ENCODE measurements around the gene ACOD1.
"Not testable (repeated sequence)": the region's sequence is repeated elsewhere in the genome, so short reads cannot be mapped to it uniquely, and the experiment has no call there.

ACOD1 gene

GRCh38 chr13:76954538-76954937, 6.2 kb downstream of the ACOD1 start:
- DNase-seq = no peak

GRCh38 chr13:76955193-76955592, 6.9 kb downstream of the ACOD1 start:
- DNase-seq = no peak

- DNase-seq = no peak
These were observed 7.3 kb downstream of the ACOD1 start for GRCh38 chr13:76955661-76956060.

- no peak for DNase-seq
These were observed 10.6 kb downstream of the ACOD1 start for GRCh38 chr13:76958841-76959432.

GRCh38 chr13:76959734-76960133, 11.4 kb downstream of the ACOD1 start:
- DNase-seq = not testable (repeated sequence)

- DNase-seq = peak; percentile 66
These were observed 17.6 kb downstream of the ACOD1 start for GRCh38 chr13:76965759-76966421.

GRCh38 chr13:76967031-76967430, 18.7 kb downstream of the ACOD1 start:
- DNase-seq = no peak

GRCh38 chr13:76968041-76968440, 19.7 kb downstream of the ACOD1 start:
- no peak for DNase-seq

GRCh38 chr13:76969488-76970365, 21.4 kb downstream of the ACOD1 start:
- DNase-seq = no peak

GRCh38 chr13:76971215-76971614, 22.9 kb downstream of the ACOD1 start:
- DNase-seq = no peak

GRCh38 chr13:76971851-76972829, 23.8 kb downstream of the ACOD1 start:
- DNase-seq = no peak

- DNase-seq = no peak
These were observed 25.8 kb downstream of the ACOD1 start for GRCh38 chr13:76973920-76974617.

GRCh38 chr13:76974618-76974975, 26.3 kb downstream of the ACOD1 start:
- no peak for DNase-seq

- no peak for DNase-seq
These were observed 27.6 kb downstream of the ACOD1 start for GRCh38 chr13:76975863-76976262.

- DNase-seq = peak; percentile 17
These were observed 28.2 kb downstream of the ACOD1 start for GRCh38 chr13:76976490-76976889.

- no peak for DNase-seq
These were observed 28.6 kb downstream of the ACOD1 start for GRCh38 chr13:76976929-76977328.

- peak; percentile 54 for DNase-seq
These were observed 31.9 kb downstream of the ACOD1 start for GRCh38 chr13:76980075-76980718.

GRCh38 chr13:76982061-76982460, 33.8 kb downstream of the ACOD1 start:
- no peak for DNase-seq

- DNase-seq = no peak
These were observed 35.4 kb downstream of the ACOD1 start for GRCh38 chr13:76983676-76984075.

GRCh38 chr13:76991432-76991795, 43.1 kb downstream of the ACOD1 start:
- DNase-seq = peak; percentile 25

Data from fibroblast of skin of back (primary cell).